Liver (tissue), 9 donors: ENCODE data around the gene BUD13. TPM values are rescaled to one million over a fixed set of nuclear protein-coding genes. Genes with fewer than 3 reads are reported as not detected.

Experiments
- DNase-seq: peaks from one replicate; pipeline ENCODE4 v3.0.0-alpha.2; 2017; ENCODE audit warnings: low spot score
- H3K27ac ChIP-seq, 2 donors: one replicate each; pipeline ENCODE4 v1.7.0; 2013; ENCODE audit warnings: inconsistent platforms in 2 of 2, low read length in 2 of 2, control low read depth in 1 of 2, low read depth in 1 of 2, mild to moderate bottlenecking in 1 of 2
- H3K27me3 ChIP-seq, 4 donors: one replicate each; pipeline versions ENCODE4 v1.6.1 to v1.7.0; 2013; ENCODE audit warnings: low read length in 3 of 4, inconsistent platforms in 1 of 4, mild to moderate bottlenecking in 1 of 4, moderate library complexity in 1 of 4; ENCODE audit not compliant: control insufficient read depth in 4 of 4, insufficient read depth in 4 of 4
- H3K36me3 ChIP-seq, 4 donors: one replicate each; pipeline versions ENCODE4 v1.6.1 to v1.7.0; 2013; ENCODE audit warnings: low read length in 3 of 4, mild to moderate bottlenecking in 3 of 4, low read depth in 1 of 4, moderate library complexity in 1 of 4; ENCODE audit not compliant: control insufficient read depth in 4 of 4, insufficient read depth in 3 of 4
- H3K4me1 ChIP-seq, 4 donors: one replicate each; pipeline versions ENCODE4 v1.6.1 to v1.7.0; 2013; ENCODE audit warnings: low read length in 3 of 4, mild to moderate bottlenecking in 3 of 4, moderate library complexity in 1 of 4; ENCODE audit not compliant: control insufficient read depth in 4 of 4, insufficient read depth in 4 of 4
- H3K4me3 ChIP-seq, 3 donors: one replicate each; pipeline versions ENCODE4 v1.6.1 to v1.7.0; 2013; ENCODE audit warnings: low read length in 3 of 3, control low read depth in 1 of 3, low read depth in 1 of 3, mild to moderate bottlenecking in 1 of 3
- H3K9ac ChIP-seq, 2 donors: one replicate each; pipeline ENCODE4 v1.7.0; 2013; ENCODE audit warnings: low read length in 2 of 2, mild to moderate bottlenecking in 2 of 2, moderate library complexity in 2 of 2, control low read depth in 1 of 2, low read depth in 1 of 2
- H3K9me3 ChIP-seq, 4 donors: one replicate each; pipeline versions ENCODE4 v1.6.1 to v1.7.0; 2013; ENCODE audit warnings: low read length in 3 of 4; ENCODE audit not compliant: control insufficient read depth in 4 of 4
- ATF3 ChIP-seq: IDR thresholded peaks from 2 replicates; pipeline ENCODE4 v1.6.1; 2016; ENCODE audit warnings: antibody characterized with exemption
- CTCF ChIP-seq: fragments of 150-350 bp; IDR thresholded peaks from 2 replicates; pipeline ENCODE4 v1.5.1; 2017; ENCODE audit warnings: improper control_type of control experiment, low read depth, low read length; ENCODE audit not compliant: missing input control
- EGR1 ChIP-seq, 2 donors: IDR thresholded peaks; 2 replicates each; pipeline ENCODE4 v1.6.1; 2016 to 2018; ENCODE audit warnings: antibody characterized with exemption in 2 of 2, low read depth in 2 of 2
- FOXA1 ChIP-seq: IDR thresholded peaks from 2 replicates; pipeline ENCODE4 v1.6.1; 2016; ENCODE audit warnings: antibody characterized with exemption
- FOXA2 ChIP-seq: IDR thresholded peaks from 2 replicates; pipeline ENCODE4 v1.6.1; 2016; ENCODE audit warnings: antibody characterized with exemption
- GABPA ChIP-seq, 2 donors: IDR thresholded peaks in 1 of 2; conservative IDR thresholded peaks in 1 of 2; 2 replicates each; pipeline ENCODE4 v1.6.1; 2016; ENCODE audit warnings: antibody characterized with exemption in 2 of 2, mild to moderate bottlenecking in 1 of 2, moderate library complexity in 1 of 2
- HNF4A ChIP-seq, 2 donors: conservative IDR thresholded peaks; 2 replicates each; pipeline ENCODE4 v1.6.1; 2016; ENCODE audit warnings: antibody characterized with exemption in 2 of 2, mild to moderate bottlenecking in 2 of 2
- HNF4G ChIP-seq: IDR thresholded peaks from 2 replicates; pipeline ENCODE4 v1.6.1; 2016; ENCODE audit warnings: antibody characterized with exemption
- MAX ChIP-seq: IDR thresholded peaks from 2 replicates; pipeline ENCODE4 v1.6.1; 2016; ENCODE audit warnings: antibody characterized with exemption
- NR2F2 ChIP-seq: IDR thresholded peaks from 2 replicates; pipeline ENCODE4 v1.6.1; 2016; ENCODE audit warnings: antibody characterized with exemption
- RAD21 ChIP-seq, 2 donors: IDR thresholded peaks; 2 replicates each; pipeline ENCODE4 v1.6.1; 2016; ENCODE audit warnings: antibody characterized with exemption in 2 of 2, mild to moderate bottlenecking in 2 of 2
- REST ChIP-seq: IDR thresholded peaks from 2 replicates; pipeline ENCODE4 v1.6.1; 2016; ENCODE audit warnings: antibody characterized with exemption, mild to moderate bottlenecking
- RXRA ChIP-seq, 2 donors: IDR thresholded peaks; 2 replicates each; pipeline ENCODE4 v1.6.1; 2017 to 2018; ENCODE audit warnings: antibody characterized with exemption in 2 of 2, mild to moderate bottlenecking in 1 of 2
- SP1 ChIP-seq: IDR thresholded peaks from 2 replicates; pipeline ENCODE4 v1.6.1; 2018; ENCODE audit warnings: antibody characterized with exemption, mild to moderate bottlenecking
- TAF1 ChIP-seq: conservative IDR thresholded peaks from 2 replicates; pipeline ENCODE4 v1.6.1; 2016; ENCODE audit warnings: antibody characterized with exemption, mild to moderate bottlenecking
- YY1 ChIP-seq: IDR thresholded peaks from 2 replicates; pipeline ENCODE4 v1.6.1; 2016; ENCODE audit warnings: antibody characterized with exemption, mild to moderate bottlenecking
- ZBTB33 ChIP-seq: IDR thresholded peaks from 2 replicates; pipeline ENCODE4 v1.6.1; 2016; ENCODE audit warnings: antibody characterized with exemption
- whole genome bisulfite sequencing: extraction: QIAGEN DNeasy Blood & Tissue Kit; methylation state at CpG from one replicate; pipeline ENCODE4 v1.1.7; 2013; 5-methylcytosine and 5-hydroxymethylcytosine counted together
- polyA plus RNA-seq, 2 donors: library from polyadenylated mRNA; stranded (reverse) in 1 of 2; unstranded in 1 of 2; fragments of 200-250 nt in 1 of 2; fragments of >200 nt in 1 of 2; fragmentation: Nextera tagmentation in 1 of 2; extraction: Ambion mirVana in 1 of 2; gene quantifications; one replicate each; pipeline versions ENCODE4 v1.2.1 to v1.2.3, GENCODE V29; 2013 to 2015
- total RNA-seq, 2 donors: library from RNA; depleted of rRNA; stranded (reverse); fragments of >200 nt; gene quantifications; one replicate each; pipeline ENCODE4 v1.2.3, GENCODE V29; 2014
- donor health status: healthy.
- donor health status: healthy.
- donor health status: healthy.
- donor health status: healthy.
- donor health status: healthy.

Gene BUD13
- total and polyA plus RNA-seq, 4 donors, result 3.9 to 7.4 (median 5.1) TPM

- no peak for DNase-seq
- peaks cover 2 to 15% (median 11%) of the 10 kb centered on the region in 4 donors for H3K4me1 ChIP-seq
- H3K27me3 ChIP-seq, result no peaks in the 10 kb centered on the region
- no peaks in the 10 kb centered on the region for H3K36me3 ChIP-seq
- H3K4me3 ChIP-seq, result no peak overlapping the region
- no peak for TF ChIP-seq MAX
- TF ChIP-seq RAD21 (IDR thresholded peaks at IDR 0.05), result no peak
- TF ChIP-seq GABPA (IDR thresholded peaks at IDR 0.05 in 1 of 2, conservative IDR thresholded peaks at IDR 0.05 in 1 of 2), result no peak
- TF ChIP-seq ZBTB33, result no peak
- no peak for TF ChIP-seq HNF4G
- no peak for TF ChIP-seq YY1
- no peak for TF ChIP-seq SP1
- TF ChIP-seq HNF4A (conservative IDR thresholded peaks at IDR 0.05), result no peak
- no peak for TF ChIP-seq RXRA (IDR thresholded peaks at IDR 0.05)
- no peak for TF ChIP-seq REST
- no peak for TF ChIP-seq TAF1
- no peak for TF ChIP-seq NR2F2
- TF ChIP-seq EGR1 (IDR thresholded peaks at IDR 0.05; ENCODE audit: low read depth in 2 of 2), result no peak
- no peak overlapping the region for H3K9ac ChIP-seq
- WGBS, result 88% methylated on average over 10 of the region's 10 CpGs
- H3K9me3 ChIP-seq, result no peaks in the 10 kb centered on the region
- no peak overlapping the region for H3K27ac ChIP-seq
These were observed 42.6 kb downstream of the BUD13 start for GRCh38 chr11:116730241-116730561.

- no peaks in the 10 kb centered on the region for H3K27me3 ChIP-seq
- TF ChIP-seq EGR1 (IDR thresholded peaks at IDR 0.05; ENCODE audit: low read depth in 2 of 2), result no peak
- no peak for TF ChIP-seq MAX
- TF ChIP-seq RAD21 (IDR thresholded peaks at IDR 0.05), result no peak
- no peak for TF ChIP-seq FOXA1
- no peak for TF ChIP-seq NR2F2
- TF ChIP-seq TAF1, result no peak
- no peak for TF ChIP-seq HNF4G
- no peak for TF ChIP-seq REST
- no peak for TF ChIP-seq RXRA (IDR thresholded peaks at IDR 0.05)
- TF ChIP-seq ATF3, result no peak
- TF ChIP-seq YY1, result no peak
- TF ChIP-seq FOXA2, result no peak
- TF ChIP-seq CTCF, result no peak
These were observed 43.1 kb downstream of the BUD13 start for GRCh38 chr11:116729501-116730240.

More at GRCh38 chr11:116729501-116730240, 43.1 kb downstream of the BUD13 start:
- DNase-seq, result no peak
- Histone ChIP-seq H3K9me3 (no peaks in the 10 kb centered on the region), H3K4me1 (peaks cover 2 to 16% (median 11%) of the 10 kb centered on the region in 4 donors), H3K36me3 (no peaks in the 10 kb centered on the region), H3K9ac (no peak overlapping the region), H3K4me3 (no peak overlapping the region), H3K27ac (no peak overlapping the region)
- WGBS, result 93% methylated on average over 8 of the region's 8 CpGs
